H9 (cell line): ENCODE data around the gene GNPAT. TPM values are rescaled to one million over a fixed set of nuclear protein-coding genes. Genes with fewer than 3 reads are reported as not detected.

Source experiments
- DNase-seq: peaks from one replicate; pipeline ENCODE4 v3.0.0-alpha.2; 2017
- H2AFZ ChIP-seq: one replicate; pipeline ENCODE4 v1.6.1; 2013; ENCODE audit warnings: mild to moderate bottlenecking, low read length, control low read depth, moderate library complexity
- H2AK5ac ChIP-seq: 2 replicates; pipeline ENCODE4 v1.6.1; 2013; ENCODE audit warnings: low read length, control low read depth, mixed read lengths; ENCODE audit not compliant: insufficient read length
- H2BK120ac ChIP-seq: one replicate; pipeline ENCODE4 v1.6.1; 2013; ENCODE audit warnings: low read depth, mild to moderate bottlenecking, low read length, control low read depth, inconsistent platforms; ENCODE audit not compliant: poor library complexity, severe bottlenecking
- H2BK12ac ChIP-seq: 2 replicates; pipeline ENCODE4 v1.6.1; 2013; ENCODE audit warnings: low read length, control low read depth, mixed read lengths, low read depth; ENCODE audit not compliant: insufficient read length
- H2BK15ac ChIP-seq: 2 replicates; pipeline ENCODE4 v1.6.1; 2013; ENCODE audit warnings: low read depth, low read length, control low read depth
- H2BK20ac ChIP-seq: one replicate; pipeline ENCODE4 v1.6.1; 2013; ENCODE audit warnings: low read depth, mild to moderate bottlenecking, low read length, control low read depth, inconsistent platforms; ENCODE audit not compliant: poor library complexity, severe bottlenecking
- H2BK5ac ChIP-seq: 2 replicates; pipeline ENCODE4 v1.6.1; 2013; ENCODE audit warnings: low read length, control low read depth, mixed read lengths; ENCODE audit not compliant: insufficient read length
- H3K14ac ChIP-seq: 2 replicates; pipeline ENCODE4 v1.6.1; 2013; ENCODE audit warnings: low read length, control low read depth; ENCODE audit not compliant: insufficient read depth
- H3K18ac ChIP-seq: 2 replicates; pipeline ENCODE4 v1.6.1; 2013; ENCODE audit warnings: low read depth, mild to moderate bottlenecking, mixed read lengths, low read length, control low read depth; ENCODE audit not compliant: insufficient read length
- H3K23ac ChIP-seq: 2 replicates; pipeline ENCODE4 v1.6.1; 2013; ENCODE audit warnings: low read length, control low read depth, mixed read lengths, low read depth; ENCODE audit not compliant: insufficient read length
- H3K23me2 ChIP-seq: 2 replicates; pipeline ENCODE4 v1.6.1; 2013; ENCODE audit warnings: low read depth, mild to moderate bottlenecking, mixed read lengths, low read length, control low read depth; ENCODE audit not compliant: insufficient read length, poor library complexity, severe bottlenecking
- H3K27ac ChIP-seq: 2 replicates; pipeline ENCODE4 v1.5.1; 2013; ENCODE audit warnings: low read length, control low read depth, mixed read lengths, low read depth; ENCODE audit not compliant: insufficient read length
- H3K27me3 ChIP-seq: 2 replicates; pipeline ENCODE4 v1.6.1; 2013; ENCODE audit warnings: low read length, control low read depth, inconsistent platforms; ENCODE audit not compliant: insufficient read depth
- H3K4ac ChIP-seq: 2 replicates; pipeline ENCODE4 v1.6.1; 2013; ENCODE audit warnings: low read depth, mild to moderate bottlenecking, control low read depth, inconsistent platforms, low read length, moderate library complexity
- H3K4me1 ChIP-seq: 2 replicates; pipeline ENCODE4 v1.6.1; 2013; ENCODE audit warnings: low read length, control low read depth, inconsistent platforms; ENCODE audit not compliant: insufficient read depth
- H3K4me2 ChIP-seq: 2 replicates; pipeline ENCODE4 v1.6.1; 2013; ENCODE audit warnings: low read length, control low read depth, mixed read lengths; ENCODE audit not compliant: insufficient read length, insufficient read depth
- H3K56ac ChIP-seq: 2 replicates; pipeline ENCODE4 v1.6.1; 2013; ENCODE audit warnings: low read depth, mild to moderate bottlenecking, mixed read lengths, low read length, control low read depth; ENCODE audit not compliant: insufficient read length
- H3K79me1 ChIP-seq: 2 replicates; pipeline ENCODE4 v1.6.1; 2013; ENCODE audit warnings: low read depth, mild to moderate bottlenecking, moderate library complexity, low read length, control low read depth, inconsistent platforms; ENCODE audit not compliant: insufficient read depth, poor library complexity, severe bottlenecking
- H3K79me2 ChIP-seq: 2 replicates; pipeline ENCODE4 v1.6.1; 2013; ENCODE audit warnings: low read length, control low read depth, inconsistent platforms; ENCODE audit not compliant: insufficient read depth
- H3K9ac ChIP-seq: 2 replicates; pipeline ENCODE4 v1.6.1; 2013; ENCODE audit warnings: low read length, control low read depth, mixed read lengths; ENCODE audit not compliant: insufficient read length; ENCODE audit errors: extremely low read depth
- H3K9me3 ChIP-seq: one replicate; pipeline ENCODE4 v1.6.1; 2013; ENCODE audit warnings: low read depth, low read length, inconsistent platforms; ENCODE audit not compliant: control insufficient read depth
- H3T11ph ChIP-seq: one replicate; pipeline ENCODE4 v1.6.1; 2013; ENCODE audit warnings: mild to moderate bottlenecking, low read length, control low read depth, inconsistent platforms
- H4K20me1 ChIP-seq: one replicate; pipeline ENCODE4 v1.6.1; 2013; ENCODE audit not compliant: control insufficient read depth, insufficient read length, insufficient read depth
- H4K5ac ChIP-seq: 2 replicates; pipeline ENCODE4 v1.6.1; 2013; ENCODE audit warnings: low read depth, mild to moderate bottlenecking, mixed read lengths, low read length, control low read depth; ENCODE audit not compliant: insufficient read length
- H4K8ac ChIP-seq: replicated peaks from 2 replicates; pipeline ENCODE4 v1.6.1; 2013; ENCODE audit warnings: low read length, control low read depth, mixed read lengths, low read depth; ENCODE audit not compliant: insufficient read length
- H4K91ac ChIP-seq: 2 replicates; pipeline ENCODE4 v1.6.1; 2013; ENCODE audit warnings: low read depth, mild to moderate bottlenecking, moderate library complexity, mixed read lengths, low read length, control low read depth; ENCODE audit not compliant: insufficient read length
- H3K27ac Mint-ChIP-seq, 3 experiments: 2 replicates in 2 of 3; 3 replicates in 1 of 3; pipeline ENCODE4 v1.8.0; 2020 to 2021; ENCODE audit warnings: mixed read lengths in 3 of 3, mild to moderate bottlenecking in 1 of 3, moderate library complexity in 1 of 3
- H3K27me3 Mint-ChIP-seq: 2 replicates; pipeline ENCODE4 v1.8.0; 2021; ENCODE audit warnings: low read depth, mild to moderate bottlenecking, moderate library complexity, mixed read lengths
- H3K36me3 Mint-ChIP-seq, 3 experiments: 2 replicates in 2 of 3; 3 replicates in 1 of 3; pipeline ENCODE4 v1.8.0; 2020 to 2021; ENCODE audit warnings: low read depth in 3 of 3, mixed read lengths in 3 of 3; ENCODE audit not compliant: insufficient read depth in 1 of 3
- H3K4me1 Mint-ChIP-seq, 2 experiments: 2 replicates each; pipeline ENCODE4 v1.8.0; 2020; ENCODE audit warnings: mixed read lengths in 2 of 2
- H3K4me3 Mint-ChIP-seq, 2 experiments: 2 replicates in 1 of 2; 3 replicates in 1 of 2; pipeline ENCODE4 v1.8.0; 2020 to 2021; ENCODE audit warnings: mild to moderate bottlenecking in 2 of 2, mixed read lengths in 2 of 2, moderate library complexity in 1 of 2
- H3K9me3 Mint-ChIP-seq, 2 experiments: 2 replicates in 1 of 2; 3 replicates in 1 of 2; pipeline ENCODE4 v1.8.0; 2020; ENCODE audit warnings: mild to moderate bottlenecking in 2 of 2, mixed read lengths in 2 of 2, moderate library complexity in 1 of 2
- CTCF ChIP-seq: fragments of 200-600 bp; sonication (generic); conservative IDR thresholded peaks from 3 replicates; pipeline ENCODE4 v1.8.0; 2021; ENCODE audit warnings: antibody characterized with exemption, mild to moderate bottlenecking
- WGBS: extraction: QIAGEN DNeasy Blood & Tissue Kit; methylation state at CpG from one replicate; pipeline ENCODE4 v1.1.7; 2013; ENCODE audit warnings: missing lambda C conversion rate, low lambda C conversion rate, mixed read lengths; ENCODE audit not compliant: insufficient read length; ENCODE audit errors: extremely low coverage; 5-methylcytosine and 5-hydroxymethylcytosine counted together
- total RNA-seq: library from RNA; stranded (reverse); gene quantifications from 2 replicates; pipeline ENCODE4 v1.2.1, GENCODE V29; 2021

GNPAT gene
- total RNA-seq, 1 experiment from 2014 or later: 38.1 TPM

GRCh38 chr1:231219422-231220401, 21.3 kb upstream of the GNPAT start:
- no peaks in the 10 kb centered on the region; a peak in 1 of 5 replicates for H3K9me3 Mint-ChIP-seq
- TF ChIP-seq CTCF: no peak
- Histone ChIP-seq H2AK5ac (no peak overlapping the region), H3K4me1 (no peaks in the 10 kb centered on the region), H3K9ac (no peak overlapping the region), H2BK5ac (no peak overlapping the region), H3T11ph (no peak overlapping the region), H2BK20ac (no peak overlapping the region), H3K9me3 (no peaks in the 10 kb centered on the region), H2BK12ac (no peak overlapping the region), H3K79me1 (no peaks in the 10 kb centered on the region), H3K27me3 (peaks cover 26% of the 10 kb centered on the region), H4K8ac (no peak overlapping the region), H2BK120ac (no peak overlapping the region), H3K56ac (no peak overlapping the region), H3K14ac (no peak overlapping the region), H3K18ac (no peak overlapping the region), H3K23me2 (no peaks in the 10 kb centered on the region), H3K27ac (no peak overlapping the region), H3K4me2 (no peak overlapping the region), H3K79me2 (no peaks in the 10 kb centered on the region), H4K91ac (no peak overlapping the region), H2AFZ (no peak overlapping the region), H4K20me1 (no peaks in the 10 kb centered on the region), H3K4ac (no peak overlapping the region), H3K23ac (no peak overlapping the region), H2BK15ac (no peak overlapping the region), H4K5ac (no peak overlapping the region)
- no CpG with 5 or more reads among the region's 10 CpGs for WGBS
- peaks cover 66% of the 10 kb centered on the region for H3K27me3 Mint-ChIP-seq
- no peak overlapping the region for H3K4me3 Mint-ChIP-seq
- DNase-seq: no peak
- peaks cover 15 to 22% of the 10 kb centered on the region in 2 experiments for H3K4me1 Mint-ChIP-seq
- H3K36me3 Mint-ChIP-seq: peaks cover 0 to 11% (median 9%) of the 10 kb centered on the region in 3 experiments; a peak in 5 of 7 replicates
- no peak overlapping the region for H3K27ac Mint-ChIP-seq
